Neural cell (in vitro differentiated cells): ENCODE results near the gene SMAD1.

Experiments used
- CTCF ChIP-seq: fragments of 450-650 bp; IDR thresholded peaks from 2 replicates; pipeline ENCODE4 v1.5.1; 2014; ENCODE audit warnings: antibody characterized with exemption, mild to moderate bottlenecking, moderate library complexity; ENCODE audit not compliant: poor library complexity, severe bottlenecking
- EP300 ChIP-seq: fragments of 450-650 bp; conservative IDR thresholded peaks from 2 replicates; pipeline ENCODE4 v1.6.1; 2014; ENCODE audit warnings: antibody characterized with exemption, mild to moderate bottlenecking, moderate library complexity; ENCODE audit not compliant: poor library complexity, severe bottlenecking
- EZH2 ChIP-seq: fragments of 200-600, 300-800 bp; shearing (Covaris generic), sonication (generic); IDR thresholded peaks from 2 replicates; pipeline ENCODE4 v1.6.1; 2014; ENCODE audit warnings: antibody characterized with exemption, low read length, borderline replicate concordance, mild to moderate bottlenecking; ENCODE audit not compliant: insufficient read depth, poor library complexity, severe bottlenecking
- MXI1 ChIP-seq: fragments of 450-650 bp; conservative IDR thresholded peaks from 2 replicates; pipeline ENCODE4 v1.6.1; 2014; ENCODE audit warnings: antibody characterized with exemption, mild to moderate bottlenecking; ENCODE audit not compliant: poor library complexity, severe bottlenecking
- POLR2AphosphoS5 ChIP-seq: IDR thresholded peaks from 2 replicates; pipeline ENCODE4 v1.6.1; 2012
- RAD21 ChIP-seq: fragments of 450-650 bp; conservative IDR thresholded peaks from 2 replicates; pipeline ENCODE4 v1.6.1; 2014; ENCODE audit warnings: antibody characterized with exemption, mild to moderate bottlenecking, moderate library complexity
- REST ChIP-seq: IDR thresholded peaks from 2 replicates; pipeline ENCODE4 v1.6.1; 2012; ENCODE audit warnings: borderline replicate concordance
- SMC3 ChIP-seq: fragments of 450-650 bp; conservative IDR thresholded peaks from 2 replicates; pipeline ENCODE4 v1.6.1; 2014; ENCODE audit warnings: antibody characterized with exemption, mild to moderate bottlenecking, moderate library complexity; ENCODE audit not compliant: poor library complexity
- TAF1 ChIP-seq: IDR thresholded peaks from 2 replicates; pipeline ENCODE4 v1.6.1; 2012; ENCODE audit warnings: low read depth

GRCh38 chr4:145580906-145581305 is 99.3 kb downstream of the SMAD1 start:
- TF ChIP-seq CTCF (no peak), EP300 (no peak), EZH2 (no peak), POLR2AphosphoS5 (no peak), TAF1 (no peak), MXI1 (no peak), REST (no peak), RAD21 (no peak), SMC3 (no peak)
